AG09309 (cell line): ENCODE results near the gene CALHM1.
A peak's percentile ranks its signal among the peaks of the same experiment; 100 is the strongest.
"Not testable (repeated sequence)": the region's sequence is repeated elsewhere in the genome, so short reads cannot be mapped to it uniquely, and the experiment has no call there.

ENCODE experiments used
- DNase-seq: peaks from one replicate; pipeline ENCODE4 v3.0.0-alpha.2; 2010; ENCODE audit warnings: low read depth
- H3K4me3 ChIP-seq: 2 replicates; pipeline ENCODE4 v1.5.1; 2011; ENCODE audit warnings: mild to moderate bottlenecking, low read depth, low read length, moderate library complexity; ENCODE audit not compliant: control insufficient read depth
- TF ChIP-seq, protein P1 (sequence below): IDR thresholded peaks from 2 replicates; pipeline ENCODE4 v1.5.1; 2011; ENCODE audit warnings: mild to moderate bottlenecking, low read depth, low read length, inconsistent platforms; ENCODE audit not compliant: insufficient read depth, control insufficient read depth; ENCODE audit errors: missing control alignments

Gene CALHM1

GRCh38 chr10:103493916-103494877 is 35.5 kb upstream of the CALHM1 start:
- TF ChIP-seq, protein P1, sequence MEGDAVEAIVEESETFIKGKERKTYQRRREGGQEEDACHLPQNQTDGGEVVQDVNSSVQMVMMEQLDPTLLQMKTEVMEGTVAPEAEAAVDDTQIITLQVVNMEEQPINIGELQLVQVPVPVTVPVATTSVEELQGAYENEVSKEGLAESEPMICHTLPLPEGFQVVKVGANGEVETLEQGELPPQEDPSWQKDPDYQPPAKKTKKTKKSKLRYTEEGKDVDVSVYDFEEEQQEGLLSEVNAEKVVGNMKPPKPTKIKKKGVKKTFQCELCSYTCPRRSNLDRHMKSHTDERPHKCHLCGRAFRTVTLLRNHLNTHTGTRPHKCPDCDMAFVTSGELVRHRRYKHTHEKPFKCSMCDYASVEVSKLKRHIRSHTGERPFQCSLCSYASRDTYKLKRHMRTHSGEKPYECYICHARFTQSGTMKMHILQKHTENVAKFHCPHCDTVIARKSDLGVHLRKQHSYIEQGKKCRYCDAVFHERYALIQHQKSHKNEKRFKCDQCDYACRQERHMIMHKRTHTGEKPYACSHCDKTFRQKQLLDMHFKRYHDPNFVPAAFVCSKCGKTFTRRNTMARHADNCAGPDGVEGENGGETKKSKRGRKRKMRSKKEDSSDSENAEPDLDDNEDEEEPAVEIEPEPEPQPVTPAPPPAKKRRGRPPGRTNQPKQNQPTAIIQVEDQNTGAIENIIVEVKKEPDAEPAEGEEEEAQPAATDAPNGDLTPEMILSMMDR = no peak
- no peak for DNase-seq
- H3K4me3 ChIP-seq = peak overlapping the region; percentile 26

GRCh38 chr10:103493362-103493915 is 34.7 kb upstream of the CALHM1 start, which contains the start of gene NEURL1:
Gene NEURL1 (plus strand): TSS chr10:103493705. CDS start chr10:103494388, 683 bp downstream.
- peak within 1 kb of the TSS; percentile 26 for H3K4me3 ChIP-seq
- TF ChIP-seq, protein P1 = no peak
- no peak for DNase-seq

GRCh38 chr10:103492655-103493261 is 34.1 kb upstream of the CALHM1 start:
- no peak overlapping the region for H3K4me3 ChIP-seq
- no peak for DNase-seq
- TF ChIP-seq, protein P1 = no peak

- TF ChIP-seq, protein P1 = no peak
- peak; percentile 91 for DNase-seq
- no peak overlapping the region for H3K4me3 ChIP-seq
These were observed 33.1 kb upstream of the CALHM1 start for GRCh38 chr10:103491729-103492364.

DNA sequence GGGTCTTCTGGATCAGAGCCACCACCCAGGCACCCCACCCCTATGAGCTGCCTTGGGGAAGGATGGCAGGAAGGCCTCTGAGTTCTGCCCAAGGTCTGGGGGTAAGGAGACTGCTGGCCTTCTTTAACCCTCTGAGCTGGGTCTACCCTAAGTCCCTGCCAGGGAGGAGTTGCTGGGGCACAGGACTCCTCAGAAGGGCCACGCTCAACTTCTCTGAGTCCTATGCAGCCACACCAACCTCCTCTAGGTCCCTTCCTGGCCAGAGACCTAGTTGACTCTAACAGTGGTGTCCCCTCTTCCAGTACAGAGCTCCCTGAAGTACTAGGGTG is 32.2 kb upstream of the CALHM1 start:
- DNase-seq = no peak
- H3K4me3 ChIP-seq = no peak overlapping the region
- TF ChIP-seq, protein P1 = no peak

DNA sequence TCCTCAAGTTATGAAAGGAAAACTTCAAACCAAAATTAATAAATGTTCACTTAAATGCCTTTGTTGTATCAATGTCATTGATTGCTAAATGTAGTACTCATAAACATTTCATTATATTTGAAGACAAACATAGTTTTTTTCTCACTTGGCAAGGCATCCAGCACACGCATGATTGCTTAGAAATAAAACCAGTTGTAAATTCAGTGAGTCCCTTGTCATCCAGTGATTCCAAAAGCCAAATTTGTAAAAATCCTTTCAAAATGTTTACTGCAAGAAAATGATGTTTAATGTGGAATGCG is 28.7 kb upstream of the CALHM1 start:
- TF ChIP-seq, protein P1 = no peak
- DNase-seq = no peak
- H3K4me3 ChIP-seq = no peak overlapping the region

- DNase-seq, H3K4me3 ChIP-seq: not testable (repeated sequence)
These were observed 28.1 kb upstream of the CALHM1 start for GRCh38 chr10:103486635-103487409.
